Transverse colon (tissue), 4 donors: ENCODE measurements around the gene SMIM14. TPM values are rescaled to one million over a fixed set of nuclear protein-coding genes. Genes with fewer than 3 reads are reported as not detected.

Experiments used
- DNase-seq: peaks from one replicate; pipeline ENCODE4 v3.0.0-alpha.2; 2019
- H3K27ac ChIP-seq, 4 donors: fragments of 200-600 bp; sonication (generic); 2 replicates each; pipeline ENCODE4 v1.5.1; 2016 to 2018; ENCODE audit warnings: inconsistent platforms in 4 of 4
- H3K27me3 ChIP-seq: fragments of 200-600 bp; sonication (generic); 2 replicates; pipeline ENCODE4 v1.5.1; 2017; ENCODE audit warnings: inconsistent platforms
- H3K36me3 ChIP-seq, 4 donors: fragments of 200-600 bp; sonication (generic); 2 replicates each; pipeline ENCODE4 v1.5.1; 2017 to 2019; ENCODE audit warnings: inconsistent platforms in 4 of 4
- H3K4me1 ChIP-seq, 4 donors: fragments of 200-600 bp; sonication (generic); 2 replicates each; pipeline ENCODE4 v1.5.1; 2017 to 2020; ENCODE audit warnings: inconsistent platforms in 4 of 4
- H3K4me3 ChIP-seq, 4 donors: fragments of 200-600 bp; sonication (generic); 1 replicate in 1 of 4; 2 replicates in 3 of 4; pipeline versions ENCODE4 v1.5.1 to v1.6.1; 2017 to 2019; ENCODE audit warnings: inconsistent platforms in 4 of 4
- H3K9me3 ChIP-seq, 2 donors: fragments of 200-600 bp; sonication (generic); 2 replicates each; pipeline ENCODE4 v1.5.1; 2017 to 2019; ENCODE audit warnings: inconsistent platforms in 2 of 2
- CTCF ChIP-seq, 5 experiments: fragments of 200-600 bp in 3 of 5; fragments of 450-650 bp in 2 of 5; sonication (generic) in 3 of 5; IDR thresholded peaks; 1 replicate in 2 of 5; 2 replicates in 3 of 5; pipeline ENCODE4 v1.5.1; 2016 to 2017; ENCODE audit warnings: antibody characterized with exemption in 5 of 5, inconsistent platforms in 3 of 5, mild to moderate bottlenecking in 2 of 5, moderate library complexity in 1 of 5
- EP300 ChIP-seq: sonication (generic); formaldehyde crosslinking; IDR thresholded peaks from one replicate; pipeline ENCODE4 v1.6.1; 2017; ENCODE audit warnings: antibody characterized with exemption, low read depth
- POLR2A ChIP-seq: fragments of 450-650 bp; IDR thresholded peaks from one replicate; pipeline ENCODE4 v1.6.1; 2016; ENCODE audit warnings: antibody characterized with exemption, mild to moderate bottlenecking, moderate library complexity
- POLR2AphosphoS5 ChIP-seq, 3 donors: sonication (generic); formaldehyde crosslinking; IDR thresholded peaks; one replicate each; pipeline ENCODE4 v1.6.1; 2016; ENCODE audit warnings: antibody characterized with exemption in 3 of 3
- WGBS, 2 donors: methylation state at CpG; one replicate each; pipeline ENCODE4 v1.1.5; 2018; ENCODE audit warnings: low coverage in 1 of 2; 5-methylcytosine and 5-hydroxymethylcytosine counted together
- in situ Hi-C, 4 donors: fragments of 200-750 bp; cut with MboI; loops; one replicate each; pipeline versions ENCODE4 v1.15.0 to v1.15.1; 2017; ENCODE audit warnings: low sequenced_read_pairs in 3 of 4, low pct_ligation_motif_present in 1 of 4, low pct_unique_long_range_greater_than_20kb in 1 of 4
- intact Hi-C: fragments of 100-400 bp; cut with DNase I; formaldehyde crosslinking; loops from one replicate; pipeline ENCODE4 v1.15.1; 2023; ENCODE audit warnings: low total_unique reads
- total RNA-seq, 4 donors: library from RNA; depleted of rRNA; stranded (reverse); fragments of >200 nt; gene quantifications; one replicate each; pipeline ENCODE4 v1.1.0, GENCODE V29; 2016

The SMIM14 gene
- total RNA-seq, 4 donors from 2014 or later, result 23.1 to 103 (median 72.4) TPM

GRCh38 chr4:39563346-39563847 is 75.3 kb downstream of the SMIM14 start:
- 59 to 76% methylated on average over 3 to 6 of the region's 6 CpGs for WGBS, 2 donors
- Histone ChIP-seq H3K4me1 (peaks cover 0 to 16% (median 8%) of the 10 kb centered on the region in 4 donors), H3K9me3 (no peaks in the 10 kb centered on the region), H3K27me3 (no peaks in the 10 kb centered on the region), H3K36me3 (peaks cover 0 to 11% (median 0%) of the 10 kb centered on the region in 4 donors), H3K4me3 (no peak overlapping the region), H3K27ac (no peak overlapping the region)
- intact Hi-C loops (no loop called here), in situ Hi-C loops (no loop called here)
- no peak for TF ChIP-seq EP300
- no peak for TF ChIP-seq CTCF (IDR thresholded peaks at IDR 0.05)
- TF ChIP-seq POLR2AphosphoS5 (IDR thresholded peaks at IDR 0.05), result no peak
- TF ChIP-seq POLR2A, result no peak
- no peak for DNase-seq

GRCh38 chr4:39562792-39563191 is 75.9 kb downstream of the SMIM14 start:
- in situ Hi-C loops, result no loop called here
- intact Hi-C loops, result no loop called here
- WGBS, 2 donors, result 87 to 93% methylated on average over 4 to 5 of the region's 5 CpGs
- Histone ChIP-seq H3K4me3 (no peak overlapping the region), H3K4me1 (peaks cover 0 to 17% (median 12%) of the 10 kb centered on the region in 4 donors), H3K36me3 (peaks cover 0 to 11% (median 0%) of the 10 kb centered on the region in 4 donors), H3K27me3 (no peaks in the 10 kb centered on the region), H3K27ac (no peak overlapping the region), H3K9me3 (no peaks in the 10 kb centered on the region)
- no peak for TF ChIP-seq EP300
- TF ChIP-seq POLR2AphosphoS5 (IDR thresholded peaks at IDR 0.05), result no peak
- no peak for TF ChIP-seq POLR2A
- no peak for TF ChIP-seq CTCF (IDR thresholded peaks at IDR 0.05)
- no peak for DNase-seq

- in situ Hi-C loops (no loop called here), intact Hi-C loops (loop anchor here (5.0 kb wide), 1 partner anchor 1132 kb away; no protein-coding TSS in a partner anchor)
- H3K4me1 ChIP-seq, result peaks cover 0 to 19% (median 12%) of the 10 kb centered on the region in 4 donors
- peaks cover 0 to 13% (median 6%) of the 10 kb centered on the region in 4 donors for H3K36me3 ChIP-seq
- no peak for TF ChIP-seq EP300
- no peak for TF ChIP-seq POLR2AphosphoS5 (IDR thresholded peaks at IDR 0.05)
- no peak for TF ChIP-seq POLR2A
- no peak for TF ChIP-seq CTCF (IDR thresholded peaks at IDR 0.05)
- peak; percentile 54 for DNase-seq
- H3K27ac ChIP-seq, result peak overlapping the region in 3 of 4 donors; percentile 33 to 75 (median 64)
- no peaks in the 10 kb centered on the region for H3K9me3 ChIP-seq
- WGBS, 2 donors, result 57 to 63% methylated on average over 5 to 9 of the region's 9 CpGs
- no peaks in the 10 kb centered on the region for H3K27me3 ChIP-seq
- H3K4me3 ChIP-seq, result no peak overlapping the region
Measured at GRCh38 chr4:39559626-39560025, 79.0 kb downstream of the SMIM14 start.

GRCh38 chr4:39555472-39555871 is 83.2 kb downstream of the SMIM14 start:
- no peak for TF ChIP-seq POLR2A
- TF ChIP-seq EP300, result no peak
- no peak for TF ChIP-seq POLR2AphosphoS5 (IDR thresholded peaks at IDR 0.05)
- no peak for TF ChIP-seq CTCF (IDR thresholded peaks at IDR 0.05)
- Histone ChIP-seq H3K4me3 (no peak overlapping the region), H3K36me3 (peaks cover 0 to 27% (median 9%) of the 10 kb centered on the region in 4 donors), H3K4me1 (peaks cover 0 to 19% (median 11%) of the 10 kb centered on the region in 4 donors), H3K27me3 (no peaks in the 10 kb centered on the region), H3K9me3 (no peaks in the 10 kb centered on the region), H3K27ac (no peak overlapping the region)
- no peak for DNase-seq
- in situ Hi-C loops (no loop called here), intact Hi-C loops (loop anchor here (5.0 kb wide), 1 partner anchor 1128 kb away; no protein-coding TSS in a partner anchor)
- 88 to 95% methylated on average over 2 to 3 of the region's 3 CpGs for WGBS, 2 donors
